Endothelial cell of umbilical vein (primary cell): ENCODE data around the gene TSNAX. TPM values are rescaled to one million over a fixed set of nuclear protein-coding genes. Genes with fewer than 3 reads are reported as not detected.

Source experiments
- BruUV-seq: library from RNA; stranded (reverse); fragments of 400-500 nt; replicated peaks from 2 replicates; lab custom pipeline; 2021; lab: Mats Ljungman, UMichigan
- CTCF ChIA-PET: fragments of 300-600, 350-600 bp; sonication (Branson Sonifier 250); formaldehyde crosslinking; loops from one replicate; lab custom pipeline; 2021; ENCODE audit warnings: antibody characterized with exemption, inconsistent platforms; lab: Charles Lee
- POLR2A ChIA-PET: fragments of 300-600, 350-600 bp; sonication (Branson Sonifier 250); formaldehyde crosslinking; loops from one replicate; lab custom pipeline; 2021; ENCODE audit warnings: antibody characterized with exemption, inconsistent platforms; lab: Charles Lee
- DNase-seq: peaks from one replicate; pipeline ENCODE4 v3.0.0-alpha.2; 2011; ENCODE audit warnings: low read depth, low spot score
- FAIRE-seq: peaks from 2 replicates; lab custom pipeline; 2011; peaks lifted over from hg19 to GRCh38; lab: Jason Lieb, UNC
- H2AFZ ChIP-seq: 2 replicates; pipeline ENCODE4 v1.6.0; 2012; ENCODE audit warnings: low read depth, low read length, control low read depth, inconsistent platforms
- H3K27ac ChIP-seq: 2 replicates; pipeline ENCODE4 v1.5.1; 2011; ENCODE audit warnings: low read depth, mild to moderate bottlenecking, control low read depth, low read length, moderate library complexity; ENCODE audit not compliant: insufficient read depth
- H3K27me3 ChIP-seq, 2 experiments: 2 replicates each; pipeline versions ENCODE4 v1.6.0 to v1.6.1; 2011; ENCODE audit warnings: low read length in 2 of 2, mixed read lengths in 1 of 2; ENCODE audit not compliant: control insufficient read depth in 2 of 2, insufficient read depth in 2 of 2
- H3K36me3 ChIP-seq, 2 experiments: 2 replicates in 1 of 2; 3 replicates in 1 of 2; pipeline ENCODE4 v1.5.1; 2011; ENCODE audit warnings: low read length in 2 of 2, mild to moderate bottlenecking in 1 of 2, moderate library complexity in 1 of 2; ENCODE audit not compliant: control insufficient read depth in 2 of 2, insufficient read depth in 2 of 2; ENCODE audit errors: extremely low read depth in 1 of 2
- H3K4me1 ChIP-seq: 3 replicates; pipeline ENCODE4 v1.5.1; 2011; ENCODE audit warnings: mild to moderate bottlenecking, low read length; ENCODE audit not compliant: control insufficient read depth, insufficient read depth; ENCODE audit errors: extremely low read depth
- H3K4me2 ChIP-seq: 2 replicates; pipeline ENCODE4 v1.6.1; 2011; ENCODE audit warnings: low read length, control low read depth, mixed read lengths; ENCODE audit not compliant: insufficient read depth
- H3K4me3 ChIP-seq, 3 experiments: fragments of 200-600 bp in 1 of 3; sonication (generic), shearing (Covaris generic) in 1 of 3; replicated peaks in 1 of 3; 2 replicates each; pipeline ENCODE4 v1.5.1; 2011 to 2016; ENCODE audit warnings: control low read depth in 3 of 3, low read length in 3 of 3, mild to moderate bottlenecking in 2 of 3, inconsistent platforms in 1 of 3, low read depth in 1 of 3, moderate library complexity in 1 of 3; ENCODE audit not compliant: insufficient read depth in 1 of 3
- H3K79me2 ChIP-seq: 2 replicates; pipeline ENCODE4 v1.6.0; 2012; ENCODE audit warnings: low read length, inconsistent platforms; ENCODE audit not compliant: control insufficient read depth, insufficient read depth
- H3K9ac ChIP-seq: replicated peaks from 2 replicates; pipeline ENCODE3; 2011; ENCODE audit warnings: low read length, control low read depth; ENCODE audit not compliant: insufficient read depth; ENCODE audit errors: extremely low read depth
- H3K9me1 ChIP-seq: replicated peaks from 3 replicates; pipeline ENCODE4 v1.6.0; 2011; ENCODE audit warnings: mild to moderate bottlenecking, low read length; ENCODE audit not compliant: control insufficient read depth, insufficient read depth; ENCODE audit errors: extremely low read depth
- H3K9me3 ChIP-seq: replicated peaks from 2 replicates; pipeline ENCODE4 v1.5.1; 2012; ENCODE audit warnings: low read length, inconsistent platforms; ENCODE audit not compliant: control insufficient read depth, insufficient read depth
- H4K20me1 ChIP-seq: replicated peaks from 2 replicates; pipeline ENCODE3; 2011; ENCODE audit warnings: mild to moderate bottlenecking, low read length; ENCODE audit not compliant: control insufficient read depth, insufficient read depth; ENCODE audit errors: extremely low read depth
- CTCF ChIP-seq, 2 donors: IDR thresholded peaks; 1 replicate in 1 of 2; 2 replicates in 1 of 2; pipeline ENCODE4 v1.5.1; 2011; ENCODE audit warnings: low read length in 2 of 2, mild to moderate bottlenecking in 2 of 2, moderate library complexity in 2 of 2, control low read depth in 1 of 2, inconsistent platforms in 1 of 2, low read depth in 1 of 2; ENCODE audit not compliant: insufficient read depth in 1 of 2; ENCODE audit errors: extremely low read depth in 1 of 2
- EZH2 ChIP-seq: IDR thresholded peaks from 2 replicates; pipeline ENCODE4 v1.6.1; 2012; ENCODE audit warnings: borderline replicate concordance, low read depth, mild to moderate bottlenecking, moderate library complexity, low read length, inconsistent platforms; ENCODE audit not compliant: severe bottlenecking
- FOS ChIP-seq: IDR thresholded peaks from 2 replicates; pipeline ENCODE4 v1.6.1; 2011; ENCODE audit warnings: mild to moderate bottlenecking, low read length, moderate library complexity, borderline replicate concordance; ENCODE audit not compliant: insufficient read depth
- GATA2 ChIP-seq: IDR thresholded peaks from 2 replicates; pipeline ENCODE4 v1.7.0; 2011; ENCODE audit warnings: low read depth, mild to moderate bottlenecking, moderate library complexity, mixed read lengths, low read length; ENCODE audit not compliant: insufficient read length, insufficient read depth
- JUN ChIP-seq: IDR thresholded peaks from 2 replicates; pipeline ENCODE4 v1.6.1; 2011; ENCODE audit warnings: borderline replicate concordance, low read depth; ENCODE audit not compliant: insufficient read length, insufficient read depth
- MYC ChIP-seq: IDR thresholded peaks from one replicate; pipeline ENCODE4 v1.6.1; 2011; ENCODE audit warnings: mild to moderate bottlenecking, low read depth, low read length
- POLR2A ChIP-seq: IDR thresholded peaks from 2 replicates; pipeline ENCODE4 v1.6.1; 2012; ENCODE audit warnings: low read depth, mild to moderate bottlenecking, control low read depth, low read length
- POLR2AphosphoS5 ChIP-seq: IDR thresholded peaks from 2 replicates; pipeline ENCODE4 v1.6.1; 2012; ENCODE audit warnings: low read depth, mild to moderate bottlenecking, control low read depth, low read length, moderate library complexity; ENCODE audit not compliant: insufficient read depth
- dilution Hi-C: fragments of 300-500 bp; cut with MboI; formaldehyde crosslinking; loops from one replicate; pipeline ENCODE4 v1.15.0; 2019; ENCODE audit warnings: low sequenced_read_pairs; ENCODE audit not compliant: extremely low pct_ligation_motif_present
- intact Hi-C: fragments of 100-400 bp; cut with micrococcal nuclease; formaldehyde crosslinking; loops from one replicate; pipeline ENCODE4 v1.10.0; 2022
- polyA plus RNA-seq, 4 experiments: library from polyadenylated mRNA; depleted of rRNA in 3 of 4; stranded (reverse) in 3 of 4; unstranded in 1 of 4; fragments of >200 nt; gene quantifications; 2 replicates each; pipeline versions ENCODE4 v1.2.1 to v1.2.3, GENCODE V29; 2011 to 2012; ENCODE audit warnings: missing spikeins in 1 of 4
- total RNA-seq: library from RNA; stranded (reverse); gene quantifications from 2 replicates; pipeline ENCODE4 v1.2.3, GENCODE V29; 2021
- TF ChIP-seq, protein P1 (sequence below): IDR thresholded peaks from 2 replicates; pipeline ENCODE4 v1.6.1; 2011; ENCODE audit not compliant: insufficient read depth, insufficient read length

The TSNAX gene
- total and polyA plus RNA-seq, 2 donors (not counting 3 experiments of a cell fraction or from before 2014, with no cell fraction given) = 6.3 to 26.3 TPM

DNA sequence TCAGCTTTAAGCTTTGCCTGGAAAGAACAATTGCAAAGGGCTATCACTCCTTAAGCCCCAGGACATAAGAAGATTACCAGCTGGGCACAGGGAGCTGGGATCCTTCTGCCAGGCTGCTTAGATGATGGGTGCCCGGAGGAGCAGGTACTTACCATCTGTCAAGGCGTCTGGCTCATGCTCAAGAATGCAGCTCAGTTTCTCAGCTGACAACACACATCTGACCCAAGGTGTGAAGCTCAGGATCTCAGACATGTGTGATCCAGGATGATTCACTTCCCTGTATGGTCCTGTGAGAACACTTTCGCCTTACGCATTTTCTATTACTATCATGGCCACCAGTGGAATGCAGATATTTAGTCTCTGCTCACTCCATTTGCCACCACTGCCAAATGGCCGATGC lies 83.4 kb downstream of the TSNAX start:
- H3K36me3 ChIP-seq = no peaks in the 10 kb centered on the region
- ChIA-PET CTCF (interaction anchor here (0.6 kb wide), 1 partner anchor 397 kb away, joined by 3 read pairs; no protein-coding TSS in a partner anchor), POLR2A (no interaction called here)
- DNase-seq = no peak
- no peak overlapping the region for H3K27ac ChIP-seq
- H3K9me1 ChIP-seq = no peaks in the 10 kb centered on the region
- no peaks in the 10 kb centered on the region for H3K9me3 ChIP-seq
- no peak overlapping the region for H2AFZ ChIP-seq
- intact Hi-C loops (no loop called here), dilution Hi-C loops (no loop called here)
- TF ChIP-seq POLR2A (no peak), GATA2 (no peak), POLR2AphosphoS5 (no peak), FOS (no peak), MYC (no peak), EZH2 (no peak), JUN (no peak), CTCF (IDR thresholded peaks at IDR 0.05; ENCODE audit: extremely low read depth in 1 of 2, insufficient read depth in 1 of 2, low read depth in 1 of 2, low read length in 2 of 2) (no peak)
- TF ChIP-seq, protein P1, sequence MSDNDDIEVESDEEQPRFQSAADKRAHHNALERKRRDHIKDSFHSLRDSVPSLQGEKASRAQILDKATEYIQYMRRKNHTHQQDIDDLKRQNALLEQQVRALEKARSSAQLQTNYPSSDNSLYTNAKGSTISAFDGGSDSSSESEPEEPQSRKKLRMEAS = no peak
- peaks cover 17% of the 10 kb centered on the region in 2 experiments for H3K27me3 ChIP-seq
- BruUV-seq = no TSS peak
- no peaks in the 10 kb centered on the region for H3K4me1 ChIP-seq
- no peak overlapping the region for H3K4me2 ChIP-seq
- no peak overlapping the region for H3K9ac ChIP-seq
- FAIRE-seq = no peak
- H3K79me2 ChIP-seq = no peaks in the 10 kb centered on the region
- no peak overlapping the region for H3K4me3 ChIP-seq
- no peaks in the 10 kb centered on the region for H4K20me1 ChIP-seq
